Epithelial cell of prostate (primary cell): Measurements from ENCODE around the gene FKTN.

ENCODE experiments used
- DNase-seq: peaks from one replicate; pipeline ENCODE4 v3.0.0-alpha.2; 2011; ENCODE audit warnings: low read depth, low spot score
- H3K27ac ChIP-seq: fragments of 450-650 bp; 2 replicates; pipeline ENCODE4 v1.5.1; 2017; ENCODE audit warnings: mild to moderate bottlenecking

Gene FKTN

DNA sequence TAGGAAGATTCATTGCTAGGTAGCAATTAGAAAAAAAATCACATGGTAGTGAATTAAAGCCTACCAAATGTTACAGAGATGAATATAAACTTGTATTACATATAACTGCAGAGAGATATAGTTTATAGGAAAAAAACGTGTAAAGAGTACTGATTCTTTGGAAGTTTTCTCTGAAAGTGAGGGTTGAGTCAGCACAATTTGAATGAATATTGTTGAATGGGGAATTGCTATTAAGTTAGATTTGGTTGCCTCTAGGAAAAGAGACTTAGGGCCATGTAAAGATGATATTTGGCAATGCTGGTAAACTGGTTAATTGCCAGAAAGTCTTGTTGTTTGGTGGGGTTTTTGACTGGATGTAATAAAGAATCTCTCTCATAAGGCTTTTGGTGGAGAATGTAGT is 67.2 kb downstream of the FKTN start:
- no peak for DNase-seq
- no peak overlapping the region for H3K27ac ChIP-seq

- no peak for DNase-seq
- H3K27ac ChIP-seq, result no peak overlapping the region
Observed at GRCh38 chr9:105632807-105633206, 74.9 kb downstream of the FKTN start.

DNA sequence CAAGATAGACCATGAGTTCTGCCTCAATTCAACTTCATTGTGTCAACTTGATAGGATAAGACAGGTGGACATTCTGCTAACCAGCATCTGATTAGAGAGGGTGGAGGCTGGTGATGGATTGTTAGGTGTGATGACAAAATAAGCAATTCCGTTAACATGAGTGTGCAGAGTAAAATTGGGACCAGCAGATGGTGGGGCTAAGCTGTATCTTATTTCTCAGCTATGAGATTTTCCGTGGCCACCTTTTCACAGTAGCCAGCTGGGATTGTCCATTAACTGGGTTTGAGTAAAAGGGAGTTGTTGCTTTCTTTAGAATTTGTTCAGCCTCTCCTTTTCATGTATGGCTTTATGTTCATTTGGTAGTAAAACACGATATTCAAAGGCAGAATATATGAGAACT is 75.5 kb downstream of the FKTN start:
- no peak overlapping the region for H3K27ac ChIP-seq

DNA sequence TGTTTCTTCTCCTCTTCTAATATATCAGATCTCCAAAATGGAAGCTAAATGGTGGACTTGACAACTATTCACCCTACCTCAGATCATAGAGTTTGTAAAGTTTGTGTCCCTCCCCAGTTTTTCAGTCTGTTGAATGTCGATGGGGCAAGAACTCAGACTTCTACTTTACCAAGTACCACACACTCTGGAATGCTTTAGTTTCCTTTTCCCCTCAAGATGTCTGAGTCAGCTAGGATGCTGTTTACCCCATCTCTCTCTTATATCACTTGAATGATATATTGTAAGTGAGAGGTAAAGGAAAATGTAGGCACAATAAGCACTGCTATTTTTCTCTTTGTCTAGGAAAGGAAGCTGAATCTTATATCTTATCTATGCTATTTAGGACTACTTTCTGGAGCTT is 78.4 kb downstream of the FKTN start:
- no peak for DNase-seq
- no peak overlapping the region for H3K27ac ChIP-seq

More for the DNA sequence above, 75.5 kb downstream of the FKTN start:
- no peak for DNase-seq

- no peak for DNase-seq
- no peak overlapping the region for H3K27ac ChIP-seq
Observed at GRCh38 chr9:105637787-105638395, 80.0 kb downstream of the FKTN start.

DNA sequence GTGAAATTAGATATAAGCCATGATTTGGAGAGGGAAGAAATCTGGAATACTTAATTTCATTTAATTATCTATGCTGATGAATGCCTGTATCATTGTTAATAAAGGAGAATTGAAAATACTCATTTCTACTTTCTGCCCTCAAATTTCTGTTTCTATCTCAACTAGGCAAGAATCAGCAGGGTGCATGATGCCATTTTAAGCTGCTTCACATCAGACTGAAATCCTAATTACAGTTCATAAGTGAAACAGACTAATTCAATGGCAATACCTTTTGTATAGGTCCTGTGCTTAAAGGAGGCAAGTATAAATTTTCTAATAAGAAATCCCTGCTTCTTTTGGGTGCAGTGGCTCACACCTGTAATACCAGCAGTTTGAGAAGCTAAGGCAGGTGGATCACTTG is 82.0 kb downstream of the FKTN start:
- DNase-seq, result no peak
- no peak overlapping the region for H3K27ac ChIP-seq

DNA sequence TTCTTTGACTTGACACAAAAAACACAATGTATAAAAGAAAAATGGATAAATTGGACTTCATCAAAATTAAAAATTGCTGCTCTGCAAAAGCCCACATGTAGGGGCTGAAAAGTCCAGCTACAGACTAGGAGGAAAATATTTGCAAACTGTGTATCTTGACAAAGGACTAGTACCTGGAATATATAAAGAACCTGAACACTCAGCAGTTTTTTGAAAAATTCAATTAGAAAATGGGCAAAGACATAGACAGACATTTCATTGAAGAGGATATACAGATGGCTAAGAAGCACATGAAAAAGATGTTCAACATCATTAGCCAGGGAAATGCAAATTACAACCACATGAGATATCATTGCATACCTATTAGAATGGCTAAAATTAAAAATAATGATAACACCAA is 85.9 kb downstream of the FKTN start:
- H3K27ac ChIP-seq, result no peak overlapping the region
- no peak for DNase-seq

GRCh38 chr9:105646879-105647594 is 89.1 kb downstream of the FKTN start:
- no peak overlapping the region for H3K27ac ChIP-seq
- no peak for DNase-seq

GRCh38 chr9:105647595-105648349 is 89.8 kb downstream of the FKTN start:
- DNase-seq, result no peak
- no peak overlapping the region for H3K27ac ChIP-seq

DNA sequence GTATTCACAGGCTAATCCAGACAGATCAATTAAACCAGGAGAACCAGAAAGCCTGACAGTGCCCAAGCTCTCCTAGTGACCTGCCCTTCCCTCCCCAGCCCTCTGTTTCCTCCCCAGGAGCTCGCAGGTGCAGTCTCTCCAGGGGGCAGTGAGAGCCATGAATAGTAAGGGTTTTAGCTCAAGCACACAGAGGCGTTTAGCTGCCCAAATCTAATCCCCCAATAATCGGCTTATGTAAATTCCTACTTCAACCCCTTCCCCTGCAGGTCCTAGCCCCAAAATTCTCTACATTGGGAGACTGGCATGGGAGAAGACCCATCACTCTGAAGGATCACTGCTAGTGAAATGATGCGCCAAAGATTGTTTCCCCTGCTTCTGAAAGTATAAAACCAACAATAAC is 93.9 kb downstream of the FKTN start:
- DNase-seq, result no peak
- no peak overlapping the region for H3K27ac ChIP-seq

GRCh38 chr9:105656131-105656921 is 98.4 kb downstream of the FKTN start:
- no peak for DNase-seq
- no peak overlapping the region for H3K27ac ChIP-seq

DNA sequence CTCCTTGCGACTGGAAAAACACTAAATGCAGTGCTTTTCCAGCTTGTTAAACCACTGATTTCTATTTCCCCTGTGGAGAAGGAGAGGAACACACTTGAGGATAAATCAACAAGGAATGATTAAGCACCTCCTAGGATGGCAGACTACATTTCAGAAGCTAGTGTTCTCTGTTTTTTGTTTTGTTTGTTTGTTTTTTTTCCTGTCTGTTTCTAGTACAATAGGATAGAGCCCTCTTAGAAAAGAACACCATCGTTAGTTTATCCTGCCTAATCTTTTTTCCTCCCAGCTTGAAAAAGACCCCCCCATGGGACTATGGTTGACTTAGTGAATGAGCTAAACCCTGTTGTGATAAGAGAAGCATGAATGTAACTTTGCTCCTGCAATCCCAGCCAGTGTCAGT is 100.4 kb downstream of the FKTN start:
- H3K27ac ChIP-seq, result no peak overlapping the region
- DNase-seq, result no peak

DNA sequence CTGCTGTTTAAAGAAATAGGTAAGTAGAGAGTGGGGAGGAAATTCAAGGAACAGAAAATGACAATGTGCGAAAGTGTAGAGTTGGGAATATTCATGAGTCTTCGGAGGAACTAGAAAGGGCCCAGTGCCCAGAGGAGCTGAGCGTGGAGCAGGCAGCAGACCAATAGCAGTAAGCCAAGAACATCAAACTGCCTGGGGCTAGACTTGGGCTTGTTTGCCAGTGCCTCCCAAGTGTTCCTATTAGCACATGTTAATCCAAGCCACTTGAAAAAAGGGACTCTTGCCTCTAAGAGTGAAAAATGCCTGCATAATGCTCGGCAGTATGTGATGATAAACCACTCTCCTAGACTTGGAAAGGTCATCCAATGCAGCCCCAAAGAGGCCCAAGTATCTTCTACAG is 103.1 kb downstream of the FKTN start:
- no peak for DNase-seq
- H3K27ac ChIP-seq, result no peak overlapping the region

DNA sequence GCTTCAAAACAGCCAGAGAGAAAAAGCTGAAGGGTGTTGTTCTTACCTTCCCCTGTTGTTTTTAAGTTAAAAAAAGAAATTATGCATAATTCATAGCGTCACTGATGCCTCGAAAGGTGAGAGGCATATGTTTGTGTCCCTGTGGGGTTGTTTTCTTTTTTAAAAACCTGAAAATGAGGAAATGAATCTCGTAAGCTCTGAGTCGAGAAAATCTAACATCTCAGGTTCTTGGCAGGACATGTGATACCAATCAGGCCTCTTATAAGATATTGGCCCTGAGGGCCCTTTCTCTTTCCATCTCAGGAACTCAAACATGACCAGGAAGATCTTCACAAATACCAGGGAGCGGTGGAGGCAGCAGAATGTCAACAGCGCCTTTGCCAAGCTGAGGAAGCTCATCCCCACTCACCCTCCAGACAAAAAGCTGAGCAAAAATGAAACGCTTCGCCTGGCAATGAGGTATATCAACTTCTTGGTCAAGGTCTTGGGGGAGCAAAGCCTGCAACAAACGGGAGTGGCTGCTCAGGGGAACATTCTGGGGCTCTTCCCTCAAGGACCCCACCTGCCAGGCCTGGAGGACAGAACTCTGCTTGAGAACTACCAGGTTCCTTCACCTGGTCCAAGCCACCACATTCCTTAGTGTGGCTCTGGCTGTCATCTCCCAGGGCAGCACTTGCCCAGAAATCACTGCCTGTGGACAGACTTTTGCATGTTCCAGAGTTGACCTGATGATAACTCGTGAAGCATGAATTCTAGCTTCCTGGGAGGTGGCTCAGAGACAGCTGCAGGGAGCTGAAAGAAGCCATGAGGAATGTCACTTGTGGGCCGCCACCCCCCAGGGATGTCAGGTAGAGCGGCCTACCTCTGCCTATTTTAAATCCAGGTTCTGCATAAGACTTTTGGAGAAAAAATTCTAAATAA is 104.5 kb downstream of the FKTN start, which contains the start of gene TAL2:
TAL2 (plus strand) TSS at position 274 of the 921 bp plus-strand sequence; CDS start at position 314, 40 bp downstream.
- H3K27ac ChIP-seq, result no peak within 1 kb of the TSS
- DNase-seq, result no peak

DNA sequence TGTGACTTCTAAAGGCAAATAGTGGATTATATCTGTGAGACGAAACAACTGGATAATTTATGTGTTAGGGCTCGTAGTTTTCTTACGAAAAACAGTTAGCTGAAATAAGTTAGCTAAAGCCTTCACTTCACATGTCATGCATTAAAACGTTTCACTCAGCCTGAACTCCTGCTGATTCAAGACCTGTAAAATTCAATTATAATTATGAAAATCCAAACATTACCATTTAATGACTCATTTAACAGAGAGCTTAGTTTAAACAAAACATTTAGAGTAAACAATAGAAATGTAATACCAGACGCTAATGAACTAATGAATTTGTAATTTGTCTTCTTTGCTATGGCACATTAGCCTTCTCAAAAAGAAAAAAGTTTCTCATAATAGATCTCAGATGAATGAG is 106.0 kb downstream of the FKTN start:
- H3K27ac ChIP-seq, result no peak overlapping the region
- DNase-seq, result no peak

GRCh38 chr9:105667867-105668266 is 109.9 kb downstream of the FKTN start:
- no peak for DNase-seq
- H3K27ac ChIP-seq, result no peak overlapping the region

- H3K27ac ChIP-seq, result no peak overlapping the region
- no peak for DNase-seq
Observed at GRCh38 chr9:105670315-105670714, 112.4 kb downstream of the FKTN start.

GRCh38 chr9:105670775-105671174 is 112.8 kb downstream of the FKTN start:
- H3K27ac ChIP-seq, result no peak overlapping the region
- DNase-seq, result no peak

GRCh38 chr9:105672711-105673234 is 114.8 kb downstream of the FKTN start:
- H3K27ac ChIP-seq, result no peak overlapping the region
- no peak for DNase-seq
